Measurements from ENCODE around the gene ZFTA. TPM values are rescaled to one million over a fixed set of nuclear protein-coding genes. Genes with fewer than 3 reads are reported as not detected.
A peak's percentile ranks its signal among the peaks of the same experiment; 100 is the strongest.

ZFTA gene
- total and polyA plus RNA-seq, 2 donors (not counting 3 experiments of a cell fraction or from before 2014, with no cell fraction given), result 9.9 to 25.2 TPM

DNA sequence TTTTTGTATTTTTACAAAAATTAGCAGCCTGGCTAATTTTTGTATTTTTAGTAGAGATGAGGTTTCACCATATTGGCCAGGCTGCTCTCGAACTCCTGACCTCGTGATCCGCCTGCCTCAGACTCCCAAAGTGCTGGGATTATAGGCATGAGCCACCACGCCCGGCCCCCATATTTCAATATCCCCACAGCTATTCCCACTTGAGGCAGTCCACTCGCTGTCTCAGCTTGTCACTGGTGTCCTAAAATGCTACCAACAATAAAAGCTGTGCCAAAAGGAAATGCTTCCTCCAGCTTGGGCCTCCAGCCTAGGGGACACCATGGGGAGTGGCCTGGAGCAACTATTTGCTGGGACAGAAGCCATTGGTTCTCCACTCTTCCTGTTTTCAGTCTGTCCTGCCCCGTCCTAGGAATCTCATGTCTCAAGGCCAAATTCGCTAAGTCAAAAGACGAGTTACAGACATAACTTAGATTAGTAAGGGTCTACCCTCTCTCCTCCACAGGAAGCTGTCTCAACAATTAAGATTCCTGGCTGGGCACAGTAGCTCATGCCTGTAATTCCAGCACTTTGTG lies 37.4 kb upstream of the ZFTA start:
- intact Hi-C loops (cut with micrococcal nuclease) (no loop called here), dilution Hi-C loops (cut with MboI; ENCODE audit: extremely low pct_ligation_motif_present, low sequenced_read_pairs) (no loop called here)
- Histone ChIP-seq H3K27ac (ENCODE audit: insufficient read depth, low read depth, low read length) (no peak overlapping the region), H3K27me3 (ENCODE audit: control insufficient read depth in 2 of 2, insufficient read depth in 2 of 2, low read length in 2 of 2) (no peaks in the 10 kb centered on the region), H3K79me2 (ENCODE audit: control insufficient read depth, insufficient read depth, low read length) (no peaks in the 10 kb centered on the region), H3K4me2 (ENCODE audit: insufficient read depth, low read length) (no peak overlapping the region), H3K9me3 (replicated peaks; ENCODE audit: control insufficient read depth, insufficient read depth, low read length) (no peaks in the 10 kb centered on the region), H2AFZ (ENCODE audit: low read depth, low read length) (peak overlapping the region; percentile 79), H3K36me3 (ENCODE audit: control insufficient read depth in 2 of 2, extremely low read depth in 1 of 2, insufficient read depth in 2 of 2, low read length in 2 of 2) (no peaks in the 10 kb centered on the region), H3K4me1 (ENCODE audit: control insufficient read depth, extremely low read depth, insufficient read depth, low read length) (peaks cover 4% of the 10 kb centered on the region), H3K9ac (replicated peaks; ENCODE audit: extremely low read depth, insufficient read depth, low read length) (no peak overlapping the region), H3K9me1 (replicated peaks; ENCODE audit: control insufficient read depth, extremely low read depth, insufficient read depth, low read length) (no peaks in the 10 kb centered on the region), H4K20me1 (replicated peaks; ENCODE audit: control insufficient read depth, extremely low read depth, insufficient read depth, low read length) (no peaks in the 10 kb centered on the region), H3K4me3 (replicated peaks in 1 of 3; ENCODE audit: insufficient read depth in 1 of 3, low read depth in 1 of 3, low read length in 3 of 3) (no peak overlapping the region)
- FAIRE-seq, result peak; percentile 67
- TF ChIP-seq, protein P1, sequence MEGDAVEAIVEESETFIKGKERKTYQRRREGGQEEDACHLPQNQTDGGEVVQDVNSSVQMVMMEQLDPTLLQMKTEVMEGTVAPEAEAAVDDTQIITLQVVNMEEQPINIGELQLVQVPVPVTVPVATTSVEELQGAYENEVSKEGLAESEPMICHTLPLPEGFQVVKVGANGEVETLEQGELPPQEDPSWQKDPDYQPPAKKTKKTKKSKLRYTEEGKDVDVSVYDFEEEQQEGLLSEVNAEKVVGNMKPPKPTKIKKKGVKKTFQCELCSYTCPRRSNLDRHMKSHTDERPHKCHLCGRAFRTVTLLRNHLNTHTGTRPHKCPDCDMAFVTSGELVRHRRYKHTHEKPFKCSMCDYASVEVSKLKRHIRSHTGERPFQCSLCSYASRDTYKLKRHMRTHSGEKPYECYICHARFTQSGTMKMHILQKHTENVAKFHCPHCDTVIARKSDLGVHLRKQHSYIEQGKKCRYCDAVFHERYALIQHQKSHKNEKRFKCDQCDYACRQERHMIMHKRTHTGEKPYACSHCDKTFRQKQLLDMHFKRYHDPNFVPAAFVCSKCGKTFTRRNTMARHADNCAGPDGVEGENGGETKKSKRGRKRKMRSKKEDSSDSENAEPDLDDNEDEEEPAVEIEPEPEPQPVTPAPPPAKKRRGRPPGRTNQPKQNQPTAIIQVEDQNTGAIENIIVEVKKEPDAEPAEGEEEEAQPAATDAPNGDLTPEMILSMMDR (IDR thresholded peaks at IDR 0.05; ENCODE audit: extremely low read depth in 1 of 2, insufficient read depth in 1 of 2, low read depth in 1 of 2, low read length in 2 of 2), result no peak
- TF ChIP-seq GATA2 (IDR thresholded peaks at IDR 0.05; ENCODE audit: insufficient read depth, insufficient read length, low read depth, low read length) (no peak), POLR2AphosphoS5 (IDR thresholded peaks at IDR 0.05; ENCODE audit: insufficient read depth, low read depth, low read length) (no peak), FOS (IDR thresholded peaks at IDR 0.05; ENCODE audit: borderline replicate concordance, insufficient read depth, low read length) (no peak), JUN (IDR thresholded peaks at IDR 0.05; ENCODE audit: borderline replicate concordance, insufficient read depth, insufficient read length, low read depth) (no peak), POLR2A (IDR thresholded peaks at IDR 0.05; ENCODE audit: low read depth, low read length) (no peak), EZH2 (IDR thresholded peaks at IDR 0.05; ENCODE audit: borderline replicate concordance, low read depth, low read length, severe bottlenecking) (no peak), MYC (IDR thresholded peaks at IDR 0.05; ENCODE audit: low read depth, low read length) (no peak)
- TF ChIP-seq, protein P2, sequence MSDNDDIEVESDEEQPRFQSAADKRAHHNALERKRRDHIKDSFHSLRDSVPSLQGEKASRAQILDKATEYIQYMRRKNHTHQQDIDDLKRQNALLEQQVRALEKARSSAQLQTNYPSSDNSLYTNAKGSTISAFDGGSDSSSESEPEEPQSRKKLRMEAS (IDR thresholded peaks at IDR 0.05; ENCODE audit: insufficient read depth, insufficient read length), result no peak
- CTCF ChIA-PET, result no interaction called here
- BruUV-seq (replicated peaks), result no TSS peak
- DNase-seq (ENCODE audit: low read depth, low spot score), result peak; percentile 33
- POLR2A ChIA-PET, result no interaction called here
